ENCODE measurements around the gene FRMD5. TPM values are rescaled to one million over a fixed set of nuclear protein-coding genes. Genes with fewer than 3 reads are reported as not detected.

Gene FRMD5
- total and polyA plus RNA-seq, 2 donors (not counting 1 experiment from before 2014, with no cell fraction given): 1.9 to 4.3 TPM

- Histone ChIP-seq H3K4me2 (ENCODE audit: extremely low read depth, insufficient read depth, low read length) (no peak overlapping the region), H2AFZ (ENCODE audit: low read length) (no peak overlapping the region), H3K4me3 (replicated peaks in 1 of 4; ENCODE audit: control extremely low read depth in 1 of 4, insufficient read depth in 1 of 4, low read depth in 3 of 4, low read length in 4 of 4) (no peak overlapping the region), H3K79me2 (ENCODE audit: control insufficient read depth, insufficient read depth, low read length) (no peaks in the 10 kb centered on the region), H3K36me3 (ENCODE audit: control insufficient read depth, insufficient read depth, low read length) (peaks cover 1% of the 10 kb centered on the region), H3K9me3 (ENCODE audit: control insufficient read depth, insufficient read depth, low read depth, low read length) (no peaks in the 10 kb centered on the region), H4K20me1 (ENCODE audit: control insufficient read depth, extremely low read depth, insufficient read depth, low read length) (no peaks in the 10 kb centered on the region), H3K27me3 (ENCODE audit: control insufficient read depth, insufficient read depth, low read length) (no peaks in the 10 kb centered on the region), H3K27ac (ENCODE audit: insufficient read depth, low read length) (no peak overlapping the region), H3K4me1 (ENCODE audit: control insufficient read depth, extremely low read depth, insufficient read depth, low read length) (no peaks in the 10 kb centered on the region), H3K9ac (ENCODE audit: insufficient read depth, low read length) (no peak overlapping the region)
- no peak for DNase-seq (ENCODE audit: low read depth in 2 of 2)
- TF ChIP-seq CTCF (conservative IDR thresholded peaks at IDR 0.05 in 1 of 2, IDR thresholded peaks at IDR 0.05 in 1 of 2; ENCODE audit: low read depth in 1 of 2, low read length in 2 of 2) (no peak), EZH2 (IDR thresholded peaks at IDR 0.05; ENCODE audit: low read length, missing control alignments) (no peak)
Observed at GRCh38 chr15:43879386-43880355, 315.4 kb downstream of the FRMD5 start.

- Histone ChIP-seq H3K9ac (ENCODE audit: insufficient read depth, low read length) (no peak overlapping the region), H3K27ac (ENCODE audit: insufficient read depth, low read length) (no peak overlapping the region), H3K4me3 (replicated peaks in 1 of 4; ENCODE audit: control extremely low read depth in 1 of 4, insufficient read depth in 1 of 4, low read depth in 3 of 4, low read length in 4 of 4) (no peak overlapping the region), H3K27me3 (ENCODE audit: control insufficient read depth, insufficient read depth, low read length) (no peaks in the 10 kb centered on the region), H3K4me2 (ENCODE audit: extremely low read depth, insufficient read depth, low read length) (no peak overlapping the region), H3K36me3 (ENCODE audit: control insufficient read depth, insufficient read depth, low read length) (peaks cover 3% of the 10 kb centered on the region), H3K4me1 (ENCODE audit: control insufficient read depth, extremely low read depth, insufficient read depth, low read length) (no peaks in the 10 kb centered on the region), H3K79me2 (ENCODE audit: control insufficient read depth, insufficient read depth, low read length) (no peaks in the 10 kb centered on the region), H2AFZ (ENCODE audit: low read length) (no peak overlapping the region), H3K9me3 (ENCODE audit: control insufficient read depth, insufficient read depth, low read depth, low read length) (no peaks in the 10 kb centered on the region), H4K20me1 (ENCODE audit: control insufficient read depth, extremely low read depth, insufficient read depth, low read length) (no peaks in the 10 kb centered on the region)
- TF ChIP-seq EZH2 (IDR thresholded peaks at IDR 0.05; ENCODE audit: low read length, missing control alignments) (no peak), CTCF (conservative IDR thresholded peaks at IDR 0.05 in 1 of 2, IDR thresholded peaks at IDR 0.05 in 1 of 2; ENCODE audit: low read depth in 1 of 2, low read length in 2 of 2) (no peak)
- no peak for DNase-seq (ENCODE audit: low read depth in 2 of 2)
Observed at GRCh38 chr15:43878446-43878845, 316.6 kb downstream of the FRMD5 start.

- TF ChIP-seq CTCF (conservative IDR thresholded peaks at IDR 0.05 in 1 of 2, IDR thresholded peaks at IDR 0.05 in 1 of 2; ENCODE audit: low read depth in 1 of 2, low read length in 2 of 2): no peak
- no peak for TF ChIP-seq EZH2 (IDR thresholded peaks at IDR 0.05; ENCODE audit: low read length, missing control alignments)
- Histone ChIP-seq H3K9me3 (ENCODE audit: control insufficient read depth, insufficient read depth, low read depth, low read length) (no peaks in the 10 kb centered on the region), H2AFZ (ENCODE audit: low read length) (no peak overlapping the region), H3K27me3 (ENCODE audit: control insufficient read depth, insufficient read depth, low read length) (no peaks in the 10 kb centered on the region), H3K79me2 (ENCODE audit: control insufficient read depth, insufficient read depth, low read length) (no peaks in the 10 kb centered on the region), H3K4me2 (ENCODE audit: extremely low read depth, insufficient read depth, low read length) (no peak overlapping the region), H3K27ac (ENCODE audit: insufficient read depth, low read length) (no peak overlapping the region), H3K4me3 (replicated peaks in 1 of 4; ENCODE audit: control extremely low read depth in 1 of 4, insufficient read depth in 1 of 4, low read depth in 3 of 4, low read length in 4 of 4) (no peak overlapping the region), H3K36me3 (ENCODE audit: control insufficient read depth, insufficient read depth, low read length) (peaks cover 3% of the 10 kb centered on the region), H3K9ac (ENCODE audit: insufficient read depth, low read length) (no peak overlapping the region), H3K4me1 (ENCODE audit: control insufficient read depth, extremely low read depth, insufficient read depth, low read length) (no peaks in the 10 kb centered on the region), H4K20me1 (ENCODE audit: control insufficient read depth, extremely low read depth, insufficient read depth, low read length) (no peaks in the 10 kb centered on the region)
- no peak for DNase-seq (ENCODE audit: low read depth in 2 of 2)
Observed at GRCh38 chr15:43877371-43877770, 317.7 kb downstream of the FRMD5 start.

Measured in fibroblast of lung (primary cell).